ENCODE measurements around the gene TSR3.
"Not testable (repeated sequence)": the region's sequence is repeated elsewhere in the genome, so short reads cannot be mapped to it uniquely, and the experiment has no call there.

TSR3 gene

DNA sequence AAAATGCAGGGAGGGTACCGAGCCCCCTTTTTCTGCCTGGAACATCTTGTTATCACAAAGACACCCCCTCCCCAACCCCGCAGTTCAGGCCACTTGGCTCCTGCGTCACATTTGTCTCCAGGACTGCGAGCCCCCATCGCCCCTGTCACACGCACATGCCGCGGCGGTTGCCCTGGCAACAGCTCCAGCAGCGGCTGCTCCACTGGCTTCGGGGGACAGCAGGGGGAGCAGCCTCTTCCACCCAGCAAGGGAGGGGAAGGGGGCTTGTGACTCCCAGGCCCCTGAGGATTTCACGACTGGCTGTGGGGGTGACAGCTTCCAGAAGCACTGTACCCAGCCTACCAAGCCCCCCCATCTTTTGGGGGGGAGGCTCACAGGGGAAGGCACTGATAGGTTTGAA, 15.7 kb downstream of the TSR3 start:
- DNase-seq, result no peak

DNA sequence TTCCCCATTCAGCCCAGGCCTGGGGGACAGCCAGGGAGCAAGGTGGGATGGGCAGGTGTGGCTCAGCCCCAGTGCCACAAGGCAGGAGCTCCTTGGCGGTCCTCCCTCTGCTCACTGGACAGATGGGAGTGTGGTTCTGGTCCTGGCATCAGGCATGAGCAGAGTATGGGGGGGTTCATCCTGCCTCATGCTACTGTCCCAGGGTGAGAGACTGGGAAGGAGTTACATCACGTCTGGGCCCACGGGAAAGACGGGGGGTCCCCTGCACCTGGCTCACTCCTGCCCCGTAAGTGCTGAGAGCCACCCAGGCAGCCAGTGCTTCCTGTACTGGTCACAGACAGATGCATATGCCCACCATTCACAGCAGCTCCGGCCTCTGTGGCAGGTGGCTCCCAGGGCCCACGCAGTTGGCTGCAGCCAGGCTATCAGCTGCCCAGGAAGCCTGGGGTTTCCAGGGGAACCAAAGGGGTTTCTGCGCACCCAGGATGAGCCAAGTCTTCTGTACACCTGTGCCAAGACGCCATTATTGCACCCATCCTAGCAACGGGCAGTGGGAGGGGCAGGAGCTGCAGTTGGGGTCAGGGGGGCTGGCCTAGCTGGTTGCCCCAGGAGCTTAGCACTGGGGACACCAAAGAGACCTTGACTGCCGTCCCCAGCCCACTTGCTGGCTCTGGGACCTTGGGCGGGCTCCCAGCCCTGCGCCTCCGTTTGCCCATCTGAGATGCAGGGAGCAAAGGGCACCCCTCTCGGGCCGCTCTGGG, 16.3 kb downstream of the TSR3 start:
- DNase-seq, result no peak

DNA sequence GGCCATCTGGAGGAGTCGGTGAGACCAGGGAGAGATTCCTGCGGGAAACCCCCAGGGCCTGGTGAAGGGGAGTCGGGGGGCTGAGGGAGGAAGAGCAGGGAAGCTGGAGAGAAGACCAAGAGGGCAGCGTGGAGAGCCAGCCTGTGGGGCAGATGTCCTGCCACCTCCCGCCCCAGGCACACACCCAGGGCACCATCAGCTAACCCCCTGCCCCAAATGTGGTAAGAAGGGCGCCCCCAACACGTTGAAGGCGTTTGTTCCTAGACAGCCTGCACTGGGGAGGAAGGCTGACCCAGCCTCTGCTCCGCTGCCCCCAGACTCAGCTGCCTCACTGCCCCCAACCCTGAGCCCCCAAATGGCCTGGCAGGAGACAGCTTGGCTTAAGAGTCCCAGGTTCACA, 16.9 kb downstream of the TSR3 start:
- no peak for DNase-seq

DNA sequence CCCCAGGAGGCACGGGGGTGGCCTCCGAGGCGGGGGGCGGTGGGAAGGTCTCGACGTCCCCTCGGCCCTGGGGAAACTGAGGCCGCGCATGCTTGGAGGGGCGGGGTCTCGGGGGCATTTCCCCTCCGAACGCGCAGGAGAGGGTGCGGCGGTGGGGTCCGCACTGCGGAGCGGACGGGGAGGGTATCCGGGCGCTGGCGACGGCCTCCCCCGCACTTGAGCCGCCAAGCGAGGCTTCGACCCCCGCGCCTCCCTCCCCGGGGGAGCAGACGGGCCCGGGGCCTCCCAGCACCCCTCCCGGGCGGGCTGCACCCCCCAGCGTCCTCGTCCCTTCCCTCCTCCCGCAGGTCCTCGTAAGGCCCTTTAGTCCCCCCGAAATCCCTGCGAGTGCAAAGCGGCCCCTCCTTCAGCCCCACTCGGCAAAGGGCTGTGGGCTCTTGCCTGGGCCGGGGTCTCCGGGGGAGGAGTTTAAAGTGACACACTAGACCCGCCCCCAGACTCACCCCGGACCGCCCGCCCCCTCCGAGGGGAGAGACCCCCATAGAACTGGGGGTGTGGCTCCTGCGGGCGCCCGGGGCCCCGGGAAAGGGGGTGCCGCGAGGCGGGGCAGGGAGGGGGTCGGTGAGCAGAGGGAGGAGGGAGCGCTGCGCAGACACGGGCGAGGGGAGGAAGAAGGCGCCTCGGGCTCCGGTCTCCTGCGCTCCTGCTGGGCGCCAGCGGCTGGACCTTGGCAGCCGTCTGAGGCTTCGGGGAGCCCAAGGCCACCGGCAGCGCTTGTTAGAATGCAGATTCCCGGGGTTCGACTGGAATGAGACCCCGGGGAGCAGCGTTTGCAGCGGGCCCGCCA, 17.6 kb downstream of the TSR3 start:
- no peak for DNase-seq

DNA sequence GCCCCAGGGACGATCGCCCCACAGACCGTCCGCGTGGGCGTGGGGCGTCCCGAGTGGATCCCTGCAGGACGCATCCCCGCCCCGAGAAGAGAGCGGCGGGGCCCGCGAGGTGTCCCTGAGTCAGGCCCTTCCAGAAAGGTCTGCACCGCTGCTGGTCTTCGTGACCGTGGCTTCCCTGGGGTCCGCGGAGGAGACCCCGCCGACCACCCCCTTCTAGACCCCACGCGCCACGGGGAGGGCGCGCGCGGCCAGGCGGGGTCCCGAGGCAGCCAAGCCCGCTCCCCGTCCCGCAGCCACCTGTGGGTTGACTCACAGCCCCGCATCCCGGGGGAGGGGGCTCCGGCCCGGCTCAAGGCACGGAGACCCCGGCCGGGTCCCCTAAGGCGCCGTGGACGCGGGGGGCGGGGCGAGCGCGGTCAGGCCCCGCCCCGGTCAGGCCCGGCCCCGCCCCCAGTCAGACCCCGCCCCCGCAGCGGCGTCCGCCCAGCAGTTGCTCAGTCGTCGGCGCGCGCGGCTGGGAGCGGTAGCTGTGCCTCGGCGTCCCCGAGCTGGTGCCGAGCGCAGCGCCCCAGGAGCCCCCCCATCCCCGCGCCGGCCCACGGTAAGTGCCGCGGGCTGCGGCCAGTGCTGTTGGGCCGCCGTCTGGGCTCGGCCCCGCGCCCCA, 18.4 kb downstream of the TSR3 start, which contains the start of gene BAIAP3:
BAIAP3 (plus strand) TSS at position 497 of the 664 bp plus-strand sequence. CDS start 4,905 bp downstream, outside the sequence.
- no peak for DNase-seq

DNA sequence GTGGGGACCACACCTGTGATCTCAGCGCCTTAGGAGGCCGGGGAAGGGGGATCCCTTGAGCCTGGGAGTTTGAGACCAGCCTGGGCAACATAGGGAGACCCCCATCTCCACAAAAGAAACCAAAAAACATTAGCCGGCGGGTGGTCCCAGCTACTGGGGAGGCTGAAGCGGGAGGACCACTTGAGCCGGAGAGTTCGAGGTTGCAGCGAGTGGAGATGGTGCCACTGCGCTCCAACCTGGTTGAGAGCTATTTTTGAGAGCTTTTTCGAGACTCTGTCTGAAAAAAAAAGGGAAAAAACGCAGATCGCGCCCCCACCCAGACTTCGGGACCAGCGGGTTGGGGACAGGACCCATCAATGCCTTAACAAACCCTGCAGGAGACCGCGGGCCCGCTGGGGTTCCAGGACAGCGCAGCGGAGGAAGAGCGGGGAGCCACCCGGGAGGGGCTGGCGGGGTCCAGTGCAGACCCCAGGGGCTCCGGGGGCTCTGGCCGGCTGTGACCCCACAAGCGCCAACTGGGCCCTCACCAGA, 19.0 kb downstream of the TSR3 start:
- no peak for DNase-seq

DNA sequence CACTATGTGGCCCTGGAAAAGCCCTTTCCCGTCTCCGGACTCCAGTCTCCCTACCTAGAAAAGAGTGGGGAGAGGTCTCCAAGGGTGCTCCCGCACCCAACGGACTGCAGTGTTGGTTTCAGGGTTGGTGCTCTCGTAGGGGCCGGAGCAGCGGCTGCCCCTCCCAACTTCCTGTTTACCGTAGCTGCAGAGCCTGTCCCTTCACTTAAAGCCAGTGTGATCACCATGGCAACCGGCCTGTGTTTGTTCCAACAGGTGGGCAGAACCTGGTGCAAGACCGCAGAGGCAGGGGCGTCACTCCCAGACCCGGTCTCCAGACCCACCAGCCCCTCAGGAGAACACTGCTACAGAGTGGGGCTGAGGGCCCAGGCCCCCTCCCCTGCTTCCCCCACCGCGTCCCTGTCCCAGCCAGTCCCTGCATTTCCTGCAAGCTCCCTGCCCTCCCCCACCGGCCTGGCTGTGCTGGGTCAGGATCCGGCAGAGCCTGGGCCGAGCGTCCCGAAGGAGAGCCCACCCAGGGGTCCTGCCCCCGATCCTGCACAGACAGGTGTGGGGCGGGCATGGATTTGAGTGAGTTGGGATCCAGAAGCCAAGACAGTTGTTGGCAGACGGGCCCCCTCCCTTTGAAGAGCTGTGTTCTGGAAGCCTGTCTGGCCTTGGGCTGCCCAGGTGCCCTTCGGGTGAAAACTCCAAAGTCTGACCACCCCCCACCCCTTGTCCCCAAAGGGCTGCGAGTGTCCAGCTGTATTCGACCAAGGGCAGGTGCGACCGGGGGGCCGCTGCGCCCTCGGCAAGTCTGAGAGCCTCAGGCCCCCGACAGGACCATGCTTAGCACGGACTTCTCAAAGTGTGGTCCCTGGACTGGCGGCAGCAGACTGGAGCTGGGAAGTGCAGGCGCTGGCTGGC, 19.7 kb downstream of the TSR3 start:
- peak; percentile 31 for DNase-seq

DNA sequence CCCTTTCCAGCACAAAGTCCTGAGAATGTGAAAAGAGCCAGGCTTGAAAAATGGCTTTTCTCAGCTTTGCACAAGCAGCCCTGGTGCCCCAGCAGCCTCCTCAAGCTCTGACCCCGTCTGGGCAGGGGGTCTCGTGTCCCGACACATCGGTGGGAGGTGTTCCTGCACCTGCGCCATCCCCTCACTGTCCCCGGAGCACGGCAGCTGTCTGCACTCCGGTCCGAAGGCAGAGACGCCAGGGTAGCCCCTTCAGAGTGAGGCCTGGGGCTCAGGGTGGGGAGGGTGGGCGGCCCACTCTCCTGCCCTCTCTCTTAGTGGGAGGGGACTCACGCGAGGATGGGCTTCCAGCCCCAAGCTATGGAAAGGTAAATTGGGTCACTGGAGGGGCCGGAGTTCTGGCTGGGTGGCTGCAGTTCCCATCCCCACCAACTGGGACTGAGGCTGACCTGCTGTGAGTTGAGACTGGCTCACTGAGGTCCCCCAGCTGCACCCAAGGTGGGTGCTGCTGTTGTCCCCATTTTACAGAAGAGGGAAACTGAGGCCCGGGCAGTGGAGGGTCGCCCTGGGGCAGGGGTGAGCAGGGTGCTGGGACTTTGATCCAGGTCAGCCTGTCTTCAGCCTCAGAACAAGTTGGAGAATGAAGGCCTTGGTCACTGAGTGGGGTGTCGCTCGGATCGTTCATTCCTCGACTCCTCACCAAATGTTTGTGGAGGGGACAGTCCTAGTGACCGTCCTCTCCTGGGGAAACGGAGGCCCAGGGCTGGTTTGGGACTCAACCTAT, 20.6 kb downstream of the TSR3 start:
- DNase-seq, result no peak

DNA sequence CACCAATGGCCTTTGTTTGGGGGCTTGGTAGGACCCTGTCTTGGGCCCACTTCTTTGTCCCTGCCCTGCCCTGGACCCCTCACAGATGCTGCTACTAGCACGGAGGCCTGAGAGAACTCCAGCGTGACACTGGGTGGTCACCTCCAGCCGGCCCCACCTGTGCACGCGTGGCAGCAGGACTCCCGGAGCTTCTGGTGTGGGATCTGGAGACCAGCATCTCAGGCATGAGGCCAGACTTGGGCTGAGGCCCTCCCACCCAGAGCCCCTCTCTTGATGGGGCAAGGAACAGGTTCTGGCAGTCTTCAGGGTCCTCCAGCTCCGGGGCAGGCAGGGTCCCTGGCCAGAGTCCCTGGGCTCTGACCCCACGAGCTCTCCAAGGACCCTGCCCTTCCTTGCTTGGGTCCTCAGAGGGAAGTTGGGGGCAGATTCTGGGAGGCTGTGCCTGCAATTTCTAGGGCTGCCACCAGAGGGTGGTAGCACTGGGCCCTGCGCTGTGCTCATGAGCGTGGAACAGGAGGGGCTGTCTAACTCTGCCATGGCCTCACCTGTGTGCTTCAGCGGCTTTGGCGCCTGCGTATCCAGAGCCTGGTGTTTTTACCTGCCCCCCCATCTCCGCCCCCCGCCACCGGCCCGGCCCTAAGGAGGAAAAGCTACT, 21.3 kb downstream of the TSR3 start:
- no peak for DNase-seq

DNA sequence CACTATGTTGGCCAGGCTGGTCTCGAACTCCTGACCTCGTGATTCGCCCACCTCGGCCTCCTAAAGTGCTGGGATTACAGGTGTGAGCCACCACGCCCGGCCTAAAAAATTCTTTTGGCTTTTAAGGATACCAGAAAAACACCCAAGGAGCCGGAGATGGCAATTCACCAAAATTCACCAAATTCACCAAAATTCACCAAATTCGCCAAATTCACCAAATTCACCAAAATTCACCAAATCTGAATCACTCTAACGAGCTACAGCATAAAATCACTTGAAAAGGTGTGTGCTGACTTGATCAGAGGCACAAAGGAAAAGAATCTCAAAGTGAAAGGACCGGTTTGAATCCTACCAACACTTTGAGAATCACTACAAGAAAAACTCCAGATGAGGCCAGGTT, 22.7 kb downstream of the TSR3 start:
- DNase-seq, result not testable (repeated sequence)

DNA sequence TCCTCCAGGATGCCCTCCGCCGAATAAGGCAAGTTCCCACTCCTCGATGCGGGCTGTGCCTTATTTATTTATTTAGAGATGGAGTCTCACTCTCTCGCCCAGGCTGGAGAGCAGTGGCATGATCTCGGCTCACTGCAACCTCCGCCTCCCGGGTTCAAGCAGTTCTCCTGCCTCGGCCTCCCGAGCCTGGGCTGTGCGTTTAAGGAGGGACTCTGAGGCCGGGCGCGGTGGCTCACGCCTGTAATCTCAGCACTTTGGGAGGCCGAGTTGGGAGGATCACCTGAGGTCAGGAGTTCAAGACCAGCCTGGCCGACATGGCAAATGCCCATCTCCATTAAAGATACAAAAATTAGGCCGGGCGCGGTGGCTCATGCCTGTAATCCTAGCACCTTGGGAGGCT, 23.5 kb downstream of the TSR3 start:
- not testable (repeated sequence) for DNase-seq

DNA sequence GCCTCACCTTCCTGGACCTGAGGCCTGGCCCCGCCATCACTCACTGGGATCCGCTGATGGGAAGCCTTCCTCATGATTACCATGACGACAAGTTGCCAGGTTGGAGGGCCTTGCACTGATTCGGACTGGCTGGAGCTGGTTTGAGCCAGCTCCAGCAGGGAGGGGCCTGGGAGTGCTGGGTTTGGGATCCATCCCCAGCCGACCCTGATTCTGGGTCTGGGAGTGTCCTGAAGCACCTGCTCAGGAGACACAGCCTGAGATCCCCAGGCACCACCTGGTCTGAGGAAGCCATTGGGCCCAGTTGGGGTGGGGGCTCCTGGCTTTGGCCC, 24.1 kb downstream of the TSR3 start:
- DNase-seq, result no peak

DNA sequence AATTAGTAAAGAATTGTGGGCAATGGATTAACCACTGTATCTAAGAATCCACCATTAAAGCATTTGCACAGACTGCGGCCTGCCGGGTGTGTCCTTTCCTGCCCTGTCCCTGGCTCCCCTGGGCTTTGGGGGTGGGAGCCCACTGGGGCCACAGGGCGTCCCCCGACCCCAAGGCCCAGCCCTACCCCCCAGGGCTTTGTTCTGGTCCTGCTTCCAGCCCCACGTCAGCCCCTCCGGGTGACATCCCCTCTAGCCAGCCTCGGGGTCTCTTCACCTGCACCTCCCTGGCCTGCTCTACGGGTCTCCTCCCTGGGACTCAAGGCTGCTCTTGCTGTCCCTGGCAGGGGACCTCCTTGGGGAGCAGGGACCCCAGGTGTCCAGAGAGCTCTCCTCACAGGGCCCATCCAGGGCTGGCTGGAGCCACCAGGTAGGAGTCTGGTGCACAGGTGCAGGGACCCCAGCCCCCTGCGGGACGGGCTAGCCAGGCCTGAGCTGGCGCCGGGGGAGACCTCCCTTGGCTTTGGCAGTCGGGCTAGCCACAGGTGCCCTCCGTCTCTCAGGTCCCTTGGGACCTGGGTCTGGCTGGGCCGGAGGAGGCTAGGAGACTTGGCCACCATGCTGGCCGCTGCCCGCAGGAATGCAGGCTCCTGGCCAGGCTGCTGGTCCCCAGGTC, 24.6 kb downstream of the TSR3 start:
- no peak for DNase-seq

DNA sequence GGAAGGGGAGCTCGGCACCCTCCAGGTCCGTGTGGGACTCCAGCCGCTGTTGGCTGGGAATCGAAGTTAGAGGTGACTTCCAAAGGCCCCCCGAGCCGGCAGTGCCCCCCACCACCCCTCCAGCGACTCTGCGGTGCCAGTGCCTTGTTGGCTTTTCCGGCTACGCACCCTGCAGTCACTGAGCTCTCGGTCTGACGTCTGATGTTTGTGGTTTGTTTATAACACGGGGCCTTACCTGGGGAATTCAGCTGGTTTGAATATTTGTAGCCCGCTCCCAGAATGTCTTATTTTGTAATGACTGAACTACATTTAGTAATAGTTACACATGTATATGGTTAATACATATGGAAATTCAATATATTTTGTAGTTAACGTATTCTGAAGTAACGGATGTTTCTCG, 25.3 kb downstream of the TSR3 start:
- DNase-seq, result no peak

DNA sequence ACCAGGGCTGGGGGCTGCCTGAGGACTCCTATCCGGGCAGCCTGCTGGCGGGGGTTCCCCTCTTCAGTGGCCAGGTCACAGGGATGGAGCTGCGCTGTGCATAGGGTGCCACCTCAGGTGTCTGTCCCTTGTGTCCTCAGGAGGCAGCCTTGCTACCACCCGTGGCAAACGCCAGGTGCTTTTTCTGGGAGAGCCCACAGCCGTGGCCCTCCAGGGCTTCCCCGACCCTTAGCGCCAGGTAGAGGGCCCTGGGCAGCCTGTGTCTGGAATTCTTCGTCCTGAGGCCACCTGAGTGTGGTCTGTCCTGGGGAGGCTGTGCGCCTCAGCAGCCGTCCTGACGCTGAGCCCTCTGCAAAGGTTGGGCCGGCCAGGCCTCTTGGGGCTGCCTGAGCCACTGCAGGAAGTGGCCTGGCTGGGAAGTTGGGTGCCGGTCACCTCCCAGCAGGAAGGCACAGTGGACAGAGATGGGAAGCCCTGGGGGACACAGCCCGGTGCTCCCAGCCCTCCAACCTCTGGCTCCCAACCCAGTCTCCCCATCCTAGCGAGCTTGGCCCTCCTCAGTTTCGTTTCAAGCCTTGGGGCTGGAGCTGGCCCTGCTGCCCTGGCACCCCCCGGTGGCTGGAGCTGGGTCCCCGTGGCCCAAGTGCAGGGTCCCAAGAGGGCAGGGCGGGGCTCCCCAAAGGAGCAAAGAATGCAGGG, 25.9 kb downstream of the TSR3 start:
- no peak for DNase-seq

DNA sequence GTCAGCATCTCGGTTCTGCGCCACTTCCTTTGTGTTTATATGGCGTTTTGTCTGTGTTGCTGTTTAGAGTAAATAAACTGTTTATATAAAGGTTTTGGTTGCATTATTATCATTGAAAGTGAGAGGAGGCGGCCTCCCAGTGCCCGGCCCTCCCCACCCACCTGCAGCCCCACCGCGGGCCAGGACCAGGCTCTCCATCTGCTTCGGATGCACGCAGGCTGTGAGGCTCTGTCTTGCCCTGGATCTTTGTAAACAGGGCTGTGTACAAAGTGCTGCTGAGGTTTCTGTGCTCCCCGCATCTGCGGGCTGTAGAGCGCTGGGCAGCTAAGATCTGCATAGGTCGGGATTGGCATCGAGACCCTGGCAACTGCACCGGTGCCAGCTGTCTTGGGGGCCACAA, 26.4 kb downstream of the TSR3 start:
- DNase-seq, result no peak

DNA sequence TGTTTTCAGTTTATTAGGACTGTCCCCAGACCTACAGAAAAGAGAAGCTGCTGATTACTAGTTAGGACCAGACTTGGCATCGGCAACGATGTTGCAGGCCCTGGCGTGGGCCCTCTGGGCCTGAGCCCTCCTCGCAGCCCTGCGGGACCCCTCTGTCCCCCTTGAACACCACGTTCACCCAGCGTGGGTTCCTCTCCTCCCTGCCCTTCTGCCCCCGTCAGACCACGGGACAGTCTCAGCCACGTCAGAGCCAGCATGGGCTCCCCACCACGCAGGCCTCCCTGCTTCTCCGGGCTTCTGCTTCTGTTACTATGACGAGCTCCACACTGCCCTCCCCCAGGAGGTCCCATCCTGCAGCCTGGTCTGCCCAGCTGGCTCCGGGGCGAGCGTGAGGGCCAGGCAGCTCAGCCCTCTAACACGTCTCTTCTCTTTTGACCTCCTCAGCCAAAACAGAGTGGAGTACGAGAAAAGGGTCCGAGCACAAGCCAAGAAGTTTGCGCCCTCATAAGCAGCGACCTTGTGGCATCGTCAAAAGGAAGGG, 27.3 kb downstream of the TSR3 start:
- DNase-seq, result no peak

DNA sequence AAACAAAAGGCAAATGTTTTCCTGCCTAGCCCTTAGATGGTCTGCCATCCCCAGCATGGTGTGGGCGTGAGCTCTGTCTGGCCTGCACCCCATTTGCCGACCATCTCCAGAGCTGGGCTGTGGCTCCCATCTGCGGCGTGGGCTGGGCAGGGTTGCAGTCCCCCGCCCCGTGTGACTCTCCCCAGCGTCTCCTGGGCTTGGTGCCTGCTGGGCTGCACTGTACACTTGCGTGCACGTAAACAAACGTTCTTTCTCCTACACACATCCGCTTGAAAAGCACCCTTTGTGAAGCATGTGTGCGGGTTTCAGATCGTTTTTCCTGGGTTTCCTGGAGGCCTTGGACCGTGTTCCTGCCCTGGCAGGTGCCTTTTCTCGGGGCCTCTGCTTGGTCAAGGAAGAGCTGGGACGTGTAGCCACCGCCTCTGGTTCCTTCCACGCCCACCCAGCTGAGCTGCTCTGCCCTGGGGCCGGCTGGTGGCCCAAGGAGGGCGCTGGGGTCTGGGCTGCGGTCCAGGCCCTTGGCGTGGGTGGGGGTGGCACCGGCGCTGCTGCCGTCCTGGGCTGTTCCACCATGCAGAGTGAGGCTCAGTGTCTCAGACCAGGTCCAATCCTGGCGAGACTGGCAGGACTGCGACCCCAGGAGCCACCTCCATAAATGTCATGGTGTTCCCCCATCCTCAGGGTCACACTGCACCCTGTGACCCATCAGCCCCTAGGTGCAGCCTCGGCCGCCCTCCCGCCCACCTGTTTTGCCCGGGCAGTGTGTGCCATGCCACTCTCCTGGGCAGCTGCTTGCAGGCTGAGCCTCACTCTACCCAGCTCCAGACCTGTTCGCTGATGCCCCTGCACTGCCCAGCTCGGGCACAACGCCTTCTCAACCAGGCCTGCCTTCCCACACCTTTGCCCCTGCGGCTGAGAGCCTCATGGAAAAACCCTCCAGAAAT, 28.1 kb downstream of the TSR3 start:
- no peak for DNase-seq
